Subcutaneous adipose tissue (tissue), 4 donors: Measurements from ENCODE around the gene TMEM235. TPM values are rescaled to one million over a fixed set of nuclear protein-coding genes. Genes with fewer than 3 reads are reported as not detected.

Experiments used
- total RNA-seq, 4 donors: library from RNA; depleted of rRNA; stranded (reverse); fragments of >200 nt; gene quantifications; one replicate each; pipeline ENCODE4 v1.1.0, GENCODE V29; 2016
- TF ChIP-seq, protein P1 (sequence below): fragments of 450-650 bp; IDR thresholded peaks from one replicate; pipeline ENCODE4 v1.5.1; 2016; ENCODE audit warnings: low read depth, mild to moderate bottlenecking, control low read depth, antibody characterized with exemption, moderate library complexity

Gene TMEM235
- not detected for total RNA-seq

GRCh38 chr17:78230996-78231935 lies at the start of gene TMEM235:
TSS of gene TMEM235 (plus strand) at chr17:78231631. CDS start at chr17:78232024, 393 bp downstream.
- TF ChIP-seq, protein P1, sequence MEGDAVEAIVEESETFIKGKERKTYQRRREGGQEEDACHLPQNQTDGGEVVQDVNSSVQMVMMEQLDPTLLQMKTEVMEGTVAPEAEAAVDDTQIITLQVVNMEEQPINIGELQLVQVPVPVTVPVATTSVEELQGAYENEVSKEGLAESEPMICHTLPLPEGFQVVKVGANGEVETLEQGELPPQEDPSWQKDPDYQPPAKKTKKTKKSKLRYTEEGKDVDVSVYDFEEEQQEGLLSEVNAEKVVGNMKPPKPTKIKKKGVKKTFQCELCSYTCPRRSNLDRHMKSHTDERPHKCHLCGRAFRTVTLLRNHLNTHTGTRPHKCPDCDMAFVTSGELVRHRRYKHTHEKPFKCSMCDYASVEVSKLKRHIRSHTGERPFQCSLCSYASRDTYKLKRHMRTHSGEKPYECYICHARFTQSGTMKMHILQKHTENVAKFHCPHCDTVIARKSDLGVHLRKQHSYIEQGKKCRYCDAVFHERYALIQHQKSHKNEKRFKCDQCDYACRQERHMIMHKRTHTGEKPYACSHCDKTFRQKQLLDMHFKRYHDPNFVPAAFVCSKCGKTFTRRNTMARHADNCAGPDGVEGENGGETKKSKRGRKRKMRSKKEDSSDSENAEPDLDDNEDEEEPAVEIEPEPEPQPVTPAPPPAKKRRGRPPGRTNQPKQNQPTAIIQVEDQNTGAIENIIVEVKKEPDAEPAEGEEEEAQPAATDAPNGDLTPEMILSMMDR = no peak

- TF ChIP-seq, protein P1 = no peak
Observed at GRCh38 chr17:78182504-78182903, 48.9 kb upstream of the TMEM235 start.

GRCh38 chr17:78183916-78184315 lies 47.5 kb upstream of the TMEM235 start:
- TF ChIP-seq, protein P1 = no peak

- TF ChIP-seq, protein P1 = no peak
Observed at GRCh38 chr17:78184351-78184750, 47.1 kb upstream of the TMEM235 start.

- TF ChIP-seq, protein P1 = no peak
Observed at GRCh38 chr17:78184868-78185267, 46.6 kb upstream of the TMEM235 start.

DNA sequence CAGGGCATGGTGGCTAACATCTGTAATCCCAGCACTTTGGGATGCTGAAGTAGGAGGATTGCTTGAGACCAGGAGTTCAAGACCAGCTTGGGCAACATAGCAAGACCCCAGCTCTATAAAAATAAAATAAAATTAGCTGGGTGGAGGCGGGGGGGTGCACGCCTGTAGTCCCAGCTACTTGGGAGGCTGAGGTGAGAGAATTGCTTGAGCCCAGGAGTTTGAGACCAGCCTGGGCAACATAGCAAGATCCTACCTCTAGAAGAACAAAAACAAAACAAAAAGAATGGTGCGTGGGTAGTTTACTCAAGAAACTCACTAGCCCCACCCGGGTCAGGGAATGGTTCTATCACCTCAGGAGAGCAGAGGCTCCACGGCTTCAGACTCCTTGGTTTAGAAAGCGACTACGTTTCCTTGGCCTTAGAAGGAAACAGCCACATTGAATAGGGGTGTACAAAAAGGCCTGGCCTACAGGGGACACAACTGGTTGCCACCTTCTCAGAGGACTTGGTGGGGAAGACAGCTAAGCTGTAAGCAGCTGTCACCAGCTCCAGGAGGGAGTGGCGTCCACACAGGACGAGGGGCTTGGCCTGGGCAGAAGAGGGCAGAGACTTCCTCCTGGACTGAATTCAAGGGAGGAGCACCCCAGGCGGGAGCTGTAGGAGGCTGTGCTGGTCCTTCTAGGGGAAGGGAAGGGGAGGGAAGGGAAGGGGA lies 45.3 kb upstream of the TMEM235 start:
- TF ChIP-seq, protein P1 = no peak
